ENCODE measurements around the gene TTC34. TPM values are rescaled to one million over a fixed set of nuclear protein-coding genes. Genes with fewer than 3 reads are reported as not detected.
A peak's percentile ranks its signal among the peaks of the same experiment; 100 is the strongest.

Gene TTC34
- total RNA-seq, 1 donor from 2014 or later = 1.8 TPM

DNA sequence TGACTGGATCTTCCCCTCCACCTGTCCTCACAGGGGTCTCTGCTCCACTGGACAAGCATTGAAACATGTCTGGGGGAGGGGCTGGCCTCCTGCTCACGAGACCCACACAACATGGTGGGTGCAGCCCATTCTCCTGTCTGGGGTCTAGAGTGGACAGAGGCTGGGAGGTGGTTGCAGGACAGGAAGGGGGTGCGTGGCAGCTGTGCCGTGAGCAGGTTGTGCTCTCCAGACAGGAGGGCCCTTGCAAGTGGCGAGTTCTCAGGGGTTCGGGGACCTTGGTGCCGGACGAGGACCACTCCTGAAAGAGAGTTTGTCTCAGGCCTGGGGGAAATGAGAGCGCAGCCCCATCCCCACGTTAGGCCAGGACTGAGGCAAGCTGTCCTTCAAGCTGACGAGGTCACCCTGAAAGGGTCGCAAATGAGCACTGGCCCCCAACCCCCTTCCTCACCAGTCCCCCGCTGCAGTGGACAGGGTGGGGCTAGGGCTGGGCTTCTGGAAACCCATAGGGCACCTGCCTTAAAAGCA, 21.2 kb upstream of the TTC34 start:
- Mint-ChIP-seq H3K4me1 (no peaks in the 10 kb centered on the region), H3K27ac (no peak overlapping the region), H3K36me3 (ENCODE audit: low read depth) (no peaks in the 10 kb centered on the region), H3K27me3 (no peaks in the 10 kb centered on the region), H3K9me3 (peaks cover 3% of the 10 kb centered on the region), H3K4me3 (no peak overlapping the region)
- DNase-seq = no peak
- intact Hi-C loops (cut with micrococcal nuclease) = no loop called here

- no peaks in the 10 kb centered on the region for H3K36me3 Mint-ChIP-seq (ENCODE audit: low read depth)
- no peaks in the 10 kb centered on the region for H3K9me3 Mint-ChIP-seq
- H3K27ac Mint-ChIP-seq = no peak overlapping the region
- intact Hi-C loops (cut with micrococcal nuclease) = no loop called here
- no peaks in the 10 kb centered on the region for H3K4me1 Mint-ChIP-seq
- peak; percentile 79 for DNase-seq
- H3K4me3 Mint-ChIP-seq = no peak overlapping the region
- H3K27me3 Mint-ChIP-seq = no peaks in the 10 kb centered on the region
Measured at GRCh38 chr1:2821966-2822620, 20.6 kb upstream of the TTC34 start.

GRCh38 chr1:2821373-2821955, 20.0 kb upstream of the TTC34 start:
- Mint-ChIP-seq H3K27me3 (no peaks in the 10 kb centered on the region), H3K27ac (no peak overlapping the region), H3K4me3 (no peak overlapping the region), H3K9me3 (no peaks in the 10 kb centered on the region), H3K36me3 (ENCODE audit: low read depth) (no peaks in the 10 kb centered on the region), H3K4me1 (no peaks in the 10 kb centered on the region)
- DNase-seq = no peak
- intact Hi-C loops (cut with micrococcal nuclease) = no loop called here

DNA sequence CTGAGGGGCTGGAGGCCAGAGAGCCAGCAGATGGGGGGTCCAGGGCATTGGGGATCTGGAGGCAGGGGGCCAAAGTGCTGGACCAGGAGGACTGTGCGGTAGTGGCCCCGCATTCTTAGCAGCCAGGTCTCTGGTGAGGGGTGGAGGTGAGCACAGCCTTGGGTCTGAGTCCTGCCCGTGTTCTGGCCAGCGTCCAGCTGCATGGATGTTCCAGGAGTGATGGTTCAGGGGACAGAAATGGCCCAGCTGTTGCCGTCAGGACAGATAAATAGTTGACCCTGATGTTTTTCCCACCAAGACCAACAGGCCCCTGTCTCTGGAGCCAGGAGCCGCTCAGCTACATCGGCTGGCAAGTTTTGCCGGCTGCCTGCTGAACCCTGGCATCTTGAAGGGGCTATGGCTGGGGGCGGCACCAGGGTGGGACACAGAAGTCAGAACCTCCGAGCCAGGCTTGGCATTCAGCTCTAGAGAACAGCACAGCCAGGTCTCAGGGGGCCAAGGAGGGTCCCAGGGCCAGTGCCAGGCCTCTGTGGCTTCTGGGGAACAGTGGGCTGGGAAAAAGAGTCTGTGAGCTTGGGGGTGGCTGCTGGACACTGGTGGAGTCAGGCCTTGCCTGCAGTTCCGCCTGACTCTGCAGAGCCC, 19.4 kb upstream of the TTC34 start:
- no peak for DNase-seq
- Mint-ChIP-seq H3K27me3 (no peaks in the 10 kb centered on the region), H3K4me3 (no peak overlapping the region), H3K4me1 (no peaks in the 10 kb centered on the region), H3K36me3 (ENCODE audit: low read depth) (no peaks in the 10 kb centered on the region), H3K27ac (no peak overlapping the region), H3K9me3 (no peaks in the 10 kb centered on the region)
- intact Hi-C loops (cut with micrococcal nuclease) = no loop called here

- DNase-seq = no peak
- H3K36me3 Mint-ChIP-seq (ENCODE audit: low read depth) = no peaks in the 10 kb centered on the region
- no peaks in the 10 kb centered on the region for H3K4me1 Mint-ChIP-seq
- intact Hi-C loops (cut with micrococcal nuclease) = no loop called here
- no peaks in the 10 kb centered on the region for H3K27me3 Mint-ChIP-seq
- H3K27ac Mint-ChIP-seq = no peak overlapping the region
- no peak overlapping the region for H3K4me3 Mint-ChIP-seq
- H3K9me3 Mint-ChIP-seq = no peaks in the 10 kb centered on the region
Measured at GRCh38 chr1:2819831-2820730, 18.6 kb upstream of the TTC34 start.

- H3K9me3 Mint-ChIP-seq = no peaks in the 10 kb centered on the region
- no peaks in the 10 kb centered on the region for H3K4me1 Mint-ChIP-seq
- no peaks in the 10 kb centered on the region for H3K36me3 Mint-ChIP-seq (ENCODE audit: low read depth)
- no peaks in the 10 kb centered on the region for H3K27me3 Mint-ChIP-seq
- H3K4me3 Mint-ChIP-seq = no peak overlapping the region
- DNase-seq = no peak
- H3K27ac Mint-ChIP-seq = no peak overlapping the region
- intact Hi-C loops (cut with micrococcal nuclease) = no loop called here
Measured at GRCh38 chr1:2819429-2819828, 17.9 kb upstream of the TTC34 start.

GRCh38 chr1:2817784-2818564, 16.5 kb upstream of the TTC34 start:
- Mint-ChIP-seq H3K4me3 (no peak overlapping the region), H3K27me3 (no peaks in the 10 kb centered on the region), H3K9me3 (no peaks in the 10 kb centered on the region), H3K4me1 (no peaks in the 10 kb centered on the region), H3K36me3 (ENCODE audit: low read depth) (no peaks in the 10 kb centered on the region), H3K27ac (no peak overlapping the region)
- no peak for DNase-seq
- intact Hi-C loops (cut with micrococcal nuclease) = no loop called here

DNA sequence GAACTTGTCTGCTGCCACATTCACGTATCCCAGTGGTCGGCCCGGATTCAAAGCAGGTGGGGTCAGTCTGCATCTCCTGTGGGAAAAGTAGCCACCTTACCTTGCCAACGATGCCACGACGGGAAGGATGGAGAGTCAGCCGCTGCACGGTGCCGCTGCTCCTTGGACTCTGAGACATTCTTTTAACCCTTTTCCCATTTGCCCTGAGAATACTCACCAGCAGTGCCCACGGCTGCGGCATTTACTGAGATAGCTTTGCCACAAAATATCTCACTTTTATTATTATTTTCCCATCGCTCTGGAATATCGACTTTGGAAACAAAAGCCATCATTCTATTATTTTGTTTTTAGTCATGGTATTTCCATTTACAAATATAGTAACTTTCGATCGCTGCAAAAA, 15.3 kb upstream of the TTC34 start:
- H3K4me3 Mint-ChIP-seq = no peak overlapping the region
- intact Hi-C loops (cut with micrococcal nuclease) = no loop called here
- H3K4me1 Mint-ChIP-seq = no peaks in the 10 kb centered on the region

DNA sequence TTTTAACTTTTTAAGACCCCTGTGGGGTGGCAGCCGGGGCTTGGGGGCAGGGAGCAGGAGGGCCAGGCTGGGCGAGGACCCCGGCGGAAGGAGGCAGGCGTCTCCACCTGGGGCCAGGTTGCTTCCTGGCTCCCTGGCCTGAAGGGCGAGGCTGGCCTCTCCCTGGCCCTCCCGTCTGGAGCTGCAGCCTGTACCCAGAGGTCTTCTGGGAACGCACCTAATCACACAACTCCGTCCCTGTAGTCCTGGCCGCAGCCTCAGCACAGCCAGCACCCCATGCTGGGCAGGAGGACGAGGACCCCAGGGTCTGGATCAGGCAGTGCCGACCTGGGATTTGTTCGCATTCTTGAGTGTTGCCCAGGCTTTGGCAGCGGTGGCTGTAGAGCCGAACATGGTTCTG, 14.1 kb upstream of the TTC34 start:
- intact Hi-C loops (cut with micrococcal nuclease) = no loop called here

More for the DNA sequence above, 15.3 kb upstream of the TTC34 start:
- Mint-ChIP-seq H3K27ac (no peak overlapping the region), H3K9me3 (no peaks in the 10 kb centered on the region), H3K27me3 (no peaks in the 10 kb centered on the region), H3K36me3 (ENCODE audit: low read depth) (no peaks in the 10 kb centered on the region)
- no peak for DNase-seq

DNA sequence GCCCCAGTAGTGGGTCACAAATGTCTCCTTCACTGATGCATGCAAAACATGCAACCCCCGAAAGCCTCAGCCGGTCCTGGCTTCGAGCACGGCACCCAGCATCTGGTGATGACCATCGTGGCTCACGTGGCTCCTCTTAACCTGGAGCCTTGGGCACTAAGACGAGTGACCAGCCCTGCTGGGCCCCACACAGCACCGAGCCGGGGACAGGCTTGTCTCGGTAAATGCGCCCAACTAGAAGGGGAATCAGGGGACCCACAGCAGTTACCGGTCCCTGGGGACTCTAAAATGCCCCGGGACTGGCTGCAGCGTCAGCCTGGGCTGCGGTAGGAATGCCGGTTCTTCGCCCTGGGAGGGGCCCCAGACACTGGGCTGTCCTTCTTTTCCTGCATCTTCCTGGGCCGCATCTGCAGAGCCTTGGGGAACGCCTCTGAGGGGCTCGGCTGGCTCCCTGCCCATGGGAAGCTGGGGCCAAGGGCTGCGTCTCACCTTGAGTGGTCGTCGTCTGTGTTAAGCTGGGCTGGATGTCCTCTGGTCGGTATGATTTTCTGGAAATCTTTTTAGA, 13.1 kb upstream of the TTC34 start:
- no peak for DNase-seq
- intact Hi-C loops (cut with micrococcal nuclease) = no loop called here
- Mint-ChIP-seq H3K4me3 (no peak overlapping the region), H3K9me3 (no peaks in the 10 kb centered on the region), H3K27ac (no peak overlapping the region), H3K36me3 (ENCODE audit: low read depth) (no peaks in the 10 kb centered on the region), H3K4me1 (no peaks in the 10 kb centered on the region), H3K27me3 (no peaks in the 10 kb centered on the region)

More for the DNA sequence above, 14.1 kb upstream of the TTC34 start:
- no peak for DNase-seq
- H3K27me3 Mint-ChIP-seq = no peaks in the 10 kb centered on the region
- no peak overlapping the region for H3K27ac Mint-ChIP-seq
- H3K36me3 Mint-ChIP-seq (ENCODE audit: low read depth) = no peaks in the 10 kb centered on the region
- no peaks in the 10 kb centered on the region for H3K4me1 Mint-ChIP-seq
- H3K9me3 Mint-ChIP-seq = no peaks in the 10 kb centered on the region
- no peak overlapping the region for H3K4me3 Mint-ChIP-seq

- H3K27ac Mint-ChIP-seq = no peak overlapping the region
- no peaks in the 10 kb centered on the region for H3K9me3 Mint-ChIP-seq
- no peaks in the 10 kb centered on the region for H3K36me3 Mint-ChIP-seq (ENCODE audit: low read depth)
- H3K4me3 Mint-ChIP-seq = no peak overlapping the region
- no peak for DNase-seq
- H3K4me1 Mint-ChIP-seq = no peaks in the 10 kb centered on the region
- no peaks in the 10 kb centered on the region for H3K27me3 Mint-ChIP-seq
- intact Hi-C loops (cut with micrococcal nuclease) = no loop called here
Measured at GRCh38 chr1:2812939-2813653, 11.6 kb upstream of the TTC34 start.

GRCh38 chr1:2812136-2812535, 10.6 kb upstream of the TTC34 start:
- H3K4me1 Mint-ChIP-seq = no peaks in the 10 kb centered on the region
- no peak overlapping the region for H3K27ac Mint-ChIP-seq
- intact Hi-C loops (cut with micrococcal nuclease) = no loop called here
- no peaks in the 10 kb centered on the region for H3K27me3 Mint-ChIP-seq
- DNase-seq = no peak
- H3K36me3 Mint-ChIP-seq (ENCODE audit: low read depth) = no peaks in the 10 kb centered on the region
- H3K9me3 Mint-ChIP-seq = no peaks in the 10 kb centered on the region
- no peak overlapping the region for H3K4me3 Mint-ChIP-seq

Measured in activated CD4-positive, alpha-beta T cell treated with anti-CD3 and anti-CD28 coated beads, Interleukin-2, amount 10 ng/mL, durations not matched to agents 24 days and 14 days (primary cell).